Kidney (tissue), 14 donors: ENCODE results near the gene PCDHGC4. TPM values are rescaled to one million over a fixed set of nuclear protein-coding genes. Genes with fewer than 3 reads are reported as not detected.

Source experiments
- DNase-seq, 5 donors: peaks; one replicate each; pipeline ENCODE4 v3.0.0-alpha.2; 2013 to 2020
- FAIRE-seq: peaks from 2 replicates; lab custom pipeline; 2012; peaks lifted over from hg19 to GRCh38; lab: Jason Lieb, UNC
- H3K27ac ChIP-seq, 2 donors: one replicate each; pipeline ENCODE4 v1.7.0; 2013; ENCODE audit warnings: low read depth in 2 of 2, low read length in 2 of 2, inconsistent platforms in 1 of 2
- H3K27me3 ChIP-seq: one replicate; pipeline ENCODE4 v1.7.1; 2013; ENCODE audit warnings: low read length, inconsistent platforms; ENCODE audit not compliant: control insufficient read depth, insufficient read depth
- H3K36me3 ChIP-seq, 3 donors: one replicate each; pipeline versions ENCODE4 v1.7.0 to v1.7.1; 2013; ENCODE audit warnings: low read length in 3 of 3, control low read depth in 1 of 3, inconsistent platforms in 1 of 3; ENCODE audit not compliant: insufficient read depth in 3 of 3, control insufficient read depth in 2 of 3
- H3K4me1 ChIP-seq, 3 donors: one replicate each; pipeline versions ENCODE4 v1.7.0 to v1.7.1; 2013; ENCODE audit warnings: low read length in 3 of 3, inconsistent platforms in 1 of 3, low read depth in 1 of 3; ENCODE audit not compliant: control insufficient read depth in 2 of 3, insufficient read depth in 2 of 3
- H3K4me3 ChIP-seq, 3 donors: one replicate each; pipeline versions ENCODE4 v1.7.0 to v1.8.1; 2013; ENCODE audit warnings: low read length in 3 of 3, control low read depth in 1 of 3, inconsistent platforms in 1 of 3
- H3K9ac ChIP-seq, 3 donors: one replicate each; pipeline versions ENCODE4 v1.7.0 to v1.7.1; 2013; ENCODE audit warnings: low read length in 3 of 3, control low read depth in 1 of 3, inconsistent platforms in 1 of 3
- H3K9me3 ChIP-seq, 3 donors: one replicate each; pipeline versions ENCODE4 v1.7.0 to v1.7.1; 2013; ENCODE audit warnings: low read length in 3 of 3, control low read depth in 1 of 3, inconsistent platforms in 1 of 3; ENCODE audit not compliant: control insufficient read depth in 2 of 3, insufficient read depth in 1 of 3
- intact Hi-C: fragments of 100-400 bp; cut with DNase I; formaldehyde crosslinking; loops from one replicate; pipeline ENCODE4 v1.11.1; 2022
- polyA plus RNA-seq: library from polyadenylated mRNA; stranded (reverse); fragments of 350-450 nt; fragmentation: Illumina TruSeq; extraction: RNeasy Lipid Tissue Mini Kit (QIAGEN cat#74804); gene quantifications from one replicate; pipeline ENCODE4 v1.2.3, GENCODE V29; 2014; ENCODE audit warnings: low read depth, low replicate concordance; ENCODE audit not compliant: insufficient read depth
- total RNA-seq: library from RNA; stranded (reverse); fragmentation: NEBNext Ultra II Directional; extraction: Animal tissue kit (Norgen Biotek cat#: 25700); gene quantifications from one replicate; pipeline ENCODE4 v1.2.1, GENCODE V29; 2021
- TF ChIP-seq, protein P1 (sequence below): IDR thresholded peaks from 3 replicates; pipeline ENCODE4 v1.5.1; 2012; ENCODE audit warnings: mild to moderate bottlenecking, moderate library complexity, borderline replicate concordance; ENCODE audit not compliant: insufficient read depth; ENCODE audit errors: extremely low read depth
- donor health status: control.
- donor health status: control.
- donor health status: control.
- donor health status: control.
- donor health status: control.
- donor health status: DM: yes; HTN: yes; CAD: no.
- donor health status: Normal renal cell carcinoma (clear cell type).

The PCDHGC4 gene
- total and polyA plus RNA-seq, 2 donors from 2014 or later: 1.5 TPM; not detected in 1

DNA sequence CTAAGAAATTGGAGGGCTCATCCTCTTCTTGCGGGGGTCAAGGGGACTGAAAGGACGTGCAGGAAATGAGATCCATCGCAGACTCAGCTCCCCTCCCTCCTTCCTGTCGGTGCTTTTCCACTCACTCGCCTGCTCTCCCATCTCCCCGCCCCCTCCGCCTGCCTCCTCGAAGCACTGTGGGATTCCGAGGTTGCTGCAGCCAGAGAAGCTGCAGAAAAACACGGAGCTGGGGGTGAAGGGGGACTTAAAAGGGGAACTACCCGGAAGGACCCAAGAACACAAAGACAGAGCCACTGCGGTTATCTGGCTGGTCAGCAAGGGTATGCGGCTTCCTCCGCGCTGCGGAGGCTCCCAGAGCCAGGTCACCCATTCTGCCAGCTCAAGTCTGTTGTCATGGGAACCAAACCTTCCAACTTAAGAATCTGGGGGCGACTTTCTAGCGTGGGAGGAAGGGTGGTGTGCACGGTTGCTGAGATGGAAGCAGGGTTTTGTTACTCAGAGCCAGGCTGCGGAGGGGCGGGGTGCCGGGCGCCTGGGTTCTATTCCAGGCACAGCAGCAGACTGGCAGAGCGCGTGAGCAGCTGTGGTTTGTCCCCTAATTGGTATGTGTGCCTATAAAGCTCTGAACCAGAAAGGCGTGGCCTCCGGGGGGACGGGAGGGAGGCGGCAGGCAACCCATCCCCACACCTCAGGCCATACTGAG is 28.9 kb downstream of the PCDHGC4 start:
- peak; percentile 88 to 95 (median 92) for DNase-seq
- intact Hi-C loops: no loop called here
- TF ChIP-seq, protein P1, sequence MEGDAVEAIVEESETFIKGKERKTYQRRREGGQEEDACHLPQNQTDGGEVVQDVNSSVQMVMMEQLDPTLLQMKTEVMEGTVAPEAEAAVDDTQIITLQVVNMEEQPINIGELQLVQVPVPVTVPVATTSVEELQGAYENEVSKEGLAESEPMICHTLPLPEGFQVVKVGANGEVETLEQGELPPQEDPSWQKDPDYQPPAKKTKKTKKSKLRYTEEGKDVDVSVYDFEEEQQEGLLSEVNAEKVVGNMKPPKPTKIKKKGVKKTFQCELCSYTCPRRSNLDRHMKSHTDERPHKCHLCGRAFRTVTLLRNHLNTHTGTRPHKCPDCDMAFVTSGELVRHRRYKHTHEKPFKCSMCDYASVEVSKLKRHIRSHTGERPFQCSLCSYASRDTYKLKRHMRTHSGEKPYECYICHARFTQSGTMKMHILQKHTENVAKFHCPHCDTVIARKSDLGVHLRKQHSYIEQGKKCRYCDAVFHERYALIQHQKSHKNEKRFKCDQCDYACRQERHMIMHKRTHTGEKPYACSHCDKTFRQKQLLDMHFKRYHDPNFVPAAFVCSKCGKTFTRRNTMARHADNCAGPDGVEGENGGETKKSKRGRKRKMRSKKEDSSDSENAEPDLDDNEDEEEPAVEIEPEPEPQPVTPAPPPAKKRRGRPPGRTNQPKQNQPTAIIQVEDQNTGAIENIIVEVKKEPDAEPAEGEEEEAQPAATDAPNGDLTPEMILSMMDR: no peak
- peak overlapping the region in 2 of 3 donors; percentile 75 to 99 for H3K9ac ChIP-seq
- no peaks in the 10 kb centered on the region for H3K9me3 ChIP-seq
- peaks cover 11 to 16% (median 14%) of the 10 kb centered on the region in 3 donors for H3K4me1 ChIP-seq
- H3K4me3 ChIP-seq: peak overlapping the region; percentile 92 to 99 (median 93)
- no peaks in the 10 kb centered on the region for H3K27me3 ChIP-seq
- H3K27ac ChIP-seq: peak overlapping the region; percentile 69 to 77
- no peak for FAIRE-seq
- H3K36me3 ChIP-seq: peaks cover 6 to 18% (median 7%) of the 10 kb centered on the region in 3 donors

DNA sequence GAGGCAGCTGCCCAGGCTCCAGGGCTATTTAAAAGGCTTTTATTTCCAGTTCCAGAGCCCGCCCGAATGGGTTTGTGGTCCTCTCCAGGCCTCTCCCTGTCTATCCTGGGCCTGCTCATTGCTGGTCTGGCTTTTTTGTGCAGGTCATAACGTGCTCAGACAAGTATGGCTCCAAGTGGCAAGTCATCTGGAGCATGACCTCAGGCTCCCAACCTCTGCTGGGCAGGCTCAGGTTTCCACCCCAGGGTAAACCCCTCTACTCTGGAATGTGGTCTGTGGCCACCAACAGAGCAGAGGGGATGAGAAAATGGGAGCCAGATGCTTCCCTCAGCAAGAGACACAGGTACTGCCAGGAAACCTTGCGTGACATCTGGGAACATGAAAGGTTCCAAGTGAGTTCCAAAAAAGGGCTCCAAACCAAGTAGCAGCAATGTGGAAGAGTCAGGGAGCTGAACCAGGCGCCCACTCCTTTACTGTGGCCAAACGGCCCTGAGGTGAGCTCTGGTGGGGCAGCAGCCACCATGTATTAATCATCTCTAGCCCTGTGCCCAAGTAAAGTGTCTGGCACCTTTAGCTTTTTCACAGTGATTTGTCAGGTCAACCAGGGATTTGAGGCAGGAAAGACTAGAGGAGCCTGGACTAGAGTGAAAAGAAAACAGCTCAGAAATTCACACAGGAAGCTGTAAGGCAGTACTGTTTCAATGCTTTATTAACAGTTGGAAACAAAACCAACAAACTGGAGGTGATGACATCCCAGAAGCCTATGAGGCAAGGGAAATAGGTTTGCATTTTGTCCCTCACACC is 29.7 kb downstream of the PCDHGC4 start:
- no peak for FAIRE-seq
- H3K9ac ChIP-seq: no peak overlapping the region
- intact Hi-C loops: no loop called here
- TF ChIP-seq, protein P1: no peak
- peaks cover 7 to 12% (median 9%) of the 10 kb centered on the region in 3 donors for H3K4me1 ChIP-seq
- peak overlapping the region in 1 of 3 donors; percentile 93 for H3K4me3 ChIP-seq
- peak overlapping the region; percentile 60 to 69 for H3K27ac ChIP-seq
- no peaks in the 10 kb centered on the region for H3K27me3 ChIP-seq
- no peaks in the 10 kb centered on the region for H3K9me3 ChIP-seq
- peaks cover 10 to 25% (median 14%) of the 10 kb centered on the region in 3 donors for H3K36me3 ChIP-seq
- DNase-seq: peak in 1 of 5 donors; percentile 56

DNA sequence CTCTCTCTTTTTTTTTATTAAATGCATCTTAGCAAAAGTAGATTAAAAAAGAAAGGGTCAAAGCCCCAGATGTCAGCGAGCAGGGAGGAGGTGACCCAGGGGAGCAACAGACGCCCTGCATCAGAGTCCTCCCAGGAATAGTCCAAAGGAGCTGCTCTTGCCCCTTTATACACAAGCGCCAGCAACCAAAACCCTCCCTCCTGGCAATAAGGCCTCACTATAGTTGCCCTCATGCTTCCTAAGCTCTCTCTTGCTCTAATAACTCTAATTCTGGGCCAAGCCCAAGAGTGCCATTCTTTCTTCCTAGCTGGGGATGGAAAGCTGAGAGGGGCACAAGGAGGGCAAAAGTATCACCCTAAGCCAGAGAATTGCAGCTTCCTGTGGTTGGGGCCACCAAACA is 30.3 kb downstream of the PCDHGC4 start:
- H3K36me3 ChIP-seq: peaks cover 10 to 31% (median 17%) of the 10 kb centered on the region in 3 donors
- intact Hi-C loops: no loop called here
- TF ChIP-seq, protein P1: no peak
- no peak overlapping the region for H3K27ac ChIP-seq
- peak in 2 of 5 donors; percentile 1 to 35 for DNase-seq
- no peak for FAIRE-seq
- no peaks in the 10 kb centered on the region for H3K27me3 ChIP-seq
- no peak overlapping the region for H3K9ac ChIP-seq
- H3K9me3 ChIP-seq: no peaks in the 10 kb centered on the region
- no peak overlapping the region for H3K4me3 ChIP-seq
- H3K4me1 ChIP-seq: peaks cover 7 to 9% (median 7%) of the 10 kb centered on the region in 3 donors
